Calu3 (cell line): ENCODE measurements around the gene IL22RA1. TPM values are rescaled to one million over a fixed set of nuclear protein-coding genes. Genes with fewer than 3 reads are reported as not detected.

Experiments
- BruUV-seq: library from RNA; stranded (reverse); fragments of 400-500 nt; replicated peaks from 2 replicates; lab custom pipeline; 2021; lab: Mats Ljungman, UMichigan
- CTCF ChIA-PET: fragments of 300-600 bp; sonication (Branson Sonifier 250); formaldehyde crosslinking; loops from one replicate; lab custom pipeline; 2022; ENCODE audit warnings: antibody characterized with exemption; lab: Charles Lee
- DNase-seq: peaks from one replicate; pipeline ENCODE4 v3.0.0; 2022
- H3K27ac Mint-ChIP-seq: one replicate; pipeline ENCODE4 v1.8.0; 2022; ENCODE audit warnings: mixed read lengths; ENCODE audit not compliant: unreplicated experiment
- H3K27me3 Mint-ChIP-seq: one replicate; pipeline ENCODE4 v1.8.0; 2022; ENCODE audit warnings: mixed read lengths; ENCODE audit not compliant: unreplicated experiment
- H3K36me3 Mint-ChIP-seq: one replicate; pipeline ENCODE4 v1.8.0; 2022; ENCODE audit warnings: mild to moderate bottlenecking, moderate library complexity, mixed read lengths; ENCODE audit not compliant: insufficient read depth, unreplicated experiment
- H3K4me1 Mint-ChIP-seq: one replicate; pipeline ENCODE4 v1.8.0; 2022; ENCODE audit warnings: mild to moderate bottlenecking, low read depth, mixed read lengths; ENCODE audit not compliant: unreplicated experiment
- H3K4me3 Mint-ChIP-seq: one replicate; pipeline ENCODE4 v1.8.0; 2022; ENCODE audit warnings: mild to moderate bottlenecking, low read depth, moderate library complexity, mixed read lengths; ENCODE audit not compliant: unreplicated experiment
- H3K9me3 Mint-ChIP-seq: one replicate; pipeline ENCODE4 v1.8.0; 2022; ENCODE audit warnings: low read depth, mixed read lengths; ENCODE audit not compliant: unreplicated experiment
- CTCF ChIP-seq: fragments of 200-600 bp; IDR thresholded peaks from one replicate; pipeline ENCODE4 v1.8.0; 2022; ENCODE audit warnings: antibody characterized with exemption; ENCODE audit not compliant: unreplicated experiment
- intact Hi-C: fragments of 100-400 bp; cut with micrococcal nuclease; formaldehyde crosslinking; loops from one replicate; pipeline ENCODE4 v1.10.0; 2022; ENCODE audit not compliant: unreplicated experiment
- total RNA-seq: library from RNA; stranded (reverse); gene quantifications from 2 replicates; pipeline ENCODE4 v1.2.3, GENCODE V29; 2022

The IL22RA1 gene
- total RNA-seq, 1 experiment from 2014 or later, result 1.3 TPM

GRCh38 chr1:24150234-24151174 lies 7.6 kb upstream of the IL22RA1 start:
- CTCF ChIA-PET, result interaction anchor here (0.5 to 1.6 kb wide), 19 partner anchors 10 to 1791 kb away, joined by 3 to 16 read pairs (median 4); partner anchors contain the start of gene SRSF10
- peak; percentile 92 for DNase-seq
- Mint-ChIP-seq H3K27me3 (no peaks in the 10 kb centered on the region), H3K27ac (peak overlapping the region; percentile 48), H3K9me3 (no peaks in the 10 kb centered on the region), H3K36me3 (peaks cover 15% of the 10 kb centered on the region), H3K4me3 (peak overlapping the region; percentile 66), H3K4me1 (peaks cover 20% of the 10 kb centered on the region)
- intact Hi-C loops, result loop anchor here (5.0 kb wide), 1 partner anchor 42 kb away; no protein-coding TSS in a partner anchor
- BruUV-seq, result TSS peak; percentile 98
- peak; percentile 79 for TF ChIP-seq CTCF

GRCh38 chr1:24149866-24150233 lies 6.9 kb upstream of the IL22RA1 start:
- no TSS peak for BruUV-seq
- DNase-seq, result peak; percentile 36
- Mint-ChIP-seq H3K9me3 (no peaks in the 10 kb centered on the region), H3K27me3 (no peaks in the 10 kb centered on the region), H3K27ac (peak overlapping the region; percentile 48), H3K36me3 (peaks cover 15% of the 10 kb centered on the region), H3K4me3 (peak overlapping the region; percentile 66), H3K4me1 (peaks cover 20% of the 10 kb centered on the region)
- no peak for TF ChIP-seq CTCF
- intact Hi-C loops, result loop anchor here (5.0 to 10.0 kb wide), 2 partner anchors 42 to 345 kb away; partner anchors contain the start of gene GALE
- CTCF ChIA-PET, result interaction anchor here (0.6 to 1.6 kb wide), 17 partner anchors 11 to 1790 kb away, joined by 3 to 16 read pairs (median 4); partner anchors contain the start of gene SRSF10

GRCh38 chr1:24147816-24148215 lies 4.9 kb upstream of the IL22RA1 start:
- no peak for TF ChIP-seq CTCF
- Mint-ChIP-seq H3K36me3 (peaks cover 16% of the 10 kb centered on the region), H3K27ac (no peak overlapping the region), H3K27me3 (no peaks in the 10 kb centered on the region), H3K9me3 (no peaks in the 10 kb centered on the region), H3K4me1 (peaks cover 32% of the 10 kb centered on the region), H3K4me3 (no peak overlapping the region)
- no peak for DNase-seq
- intact Hi-C loops, result loop anchor here (10.0 kb wide), 1 partner anchor 343 kb away; the partner anchor contains the start of gene GALE
- CTCF ChIA-PET, result interaction anchor here (0.5 kb wide), 1 partner anchor 196 kb away, joined by 3 read pairs; no protein-coding TSS in a partner anchor
- no TSS peak for BruUV-seq

GRCh38 chr1:24147194-24147593 lies 4.3 kb upstream of the IL22RA1 start:
- intact Hi-C loops, result loop anchor here (10.0 kb wide), 1 partner anchor 342 kb away; the partner anchor contains the start of gene GALE
- H3K27me3 Mint-ChIP-seq, result no peaks in the 10 kb centered on the region
- BruUV-seq, result no TSS peak
- H3K4me1 Mint-ChIP-seq, result peaks cover 32% of the 10 kb centered on the region
- H3K27ac Mint-ChIP-seq, result no peak overlapping the region
- DNase-seq, result no peak
- CTCF ChIA-PET, result no interaction called here
- no peaks in the 10 kb centered on the region for H3K9me3 Mint-ChIP-seq
- H3K4me3 Mint-ChIP-seq, result no peak overlapping the region
- peaks cover 20% of the 10 kb centered on the region for H3K36me3 Mint-ChIP-seq
- no peak for TF ChIP-seq CTCF
